Subcutaneous abdominal adipose tissue (tissue), 5 donors: ENCODE data around the gene SPAG9.

Experiments
- H3K27ac ChIP-seq: one replicate; pipeline ENCODE4 v1.7.0; 2013; ENCODE audit warnings: low read depth, mild to moderate bottlenecking, inconsistent platforms, low read length, moderate library complexity
- H3K27me3 ChIP-seq, 5 donors: one replicate each; pipeline ENCODE4 v1.7.0; 2013; ENCODE audit warnings: low read length in 5 of 5, inconsistent platforms in 1 of 5; ENCODE audit not compliant: control insufficient read depth in 5 of 5, insufficient read depth in 4 of 5
- H3K36me3 ChIP-seq, 5 donors: one replicate each; pipeline ENCODE4 v1.7.0; 2013; ENCODE audit warnings: low read length in 5 of 5; ENCODE audit not compliant: control insufficient read depth in 5 of 5, insufficient read depth in 5 of 5
- H3K4me1 ChIP-seq, 5 donors: one replicate each; pipeline ENCODE4 v1.7.0; 2013; ENCODE audit warnings: low read length in 5 of 5, mild to moderate bottlenecking in 3 of 5, moderate library complexity in 1 of 5; ENCODE audit not compliant: control insufficient read depth in 5 of 5, insufficient read depth in 5 of 5
- H3K4me3 ChIP-seq, 5 donors: one replicate each; pipeline ENCODE4 v1.7.0; 2013; ENCODE audit warnings: low read length in 5 of 5, low read depth in 1 of 5
- H3K9ac ChIP-seq, 5 donors: one replicate each; pipeline ENCODE4 v1.7.0; 2013; ENCODE audit warnings: low read length in 5 of 5, mild to moderate bottlenecking in 4 of 5, moderate library complexity in 3 of 5
- H3K9me3 ChIP-seq, 5 donors: one replicate each; pipeline ENCODE4 v1.7.0; 2013; ENCODE audit warnings: low read length in 5 of 5; ENCODE audit not compliant: control insufficient read depth in 5 of 5
- donor health status: healthy.
- donor health status: healthy.
- donor health status: healthy.
- donor health status: healthy.
- donor health status: healthy.

SPAG9 gene

GRCh38 chr17:50977487-50978159 lies 143.0 kb downstream of the SPAG9 start:
- Histone ChIP-seq H3K36me3 (peaks cover 46 to 79% (median 51%) of the 10 kb centered on the region in 5 donors), H3K27me3 (no peaks in the 10 kb centered on the region), H3K4me3 (no peak overlapping the region), H3K9me3 (no peaks in the 10 kb centered on the region), H3K4me1 (peaks cover 0 to 6% (median 2%) of the 10 kb centered on the region in 5 donors), H3K9ac (no peak overlapping the region), H3K27ac (no peak overlapping the region)

- H3K9ac ChIP-seq = no peak overlapping the region
- H3K4me1 ChIP-seq = peaks cover 0 to 8% (median 5%) of the 10 kb centered on the region in 5 donors
- H3K9me3 ChIP-seq = no peaks in the 10 kb centered on the region
- no peak overlapping the region for H3K4me3 ChIP-seq
- peaks cover 42 to 77% (median 51%) of the 10 kb centered on the region in 5 donors for H3K36me3 ChIP-seq
- no peaks in the 10 kb centered on the region for H3K27me3 ChIP-seq
- no peak overlapping the region for H3K27ac ChIP-seq
Measured at GRCh38 chr17:50976951-50977472, 143.7 kb downstream of the SPAG9 start.

GRCh38 chr17:50973557-50974494 lies 146.8 kb downstream of the SPAG9 start:
- no peaks in the 10 kb centered on the region for H3K9me3 ChIP-seq
- no peak overlapping the region for H3K4me3 ChIP-seq
- no peaks in the 10 kb centered on the region for H3K27me3 ChIP-seq
- H3K4me1 ChIP-seq = peaks cover 0 to 8% (median 5%) of the 10 kb centered on the region in 5 donors
- H3K27ac ChIP-seq = no peak overlapping the region
- peaks cover 38 to 72% (median 48%) of the 10 kb centered on the region in 5 donors for H3K36me3 ChIP-seq
- no peak overlapping the region for H3K9ac ChIP-seq

DNA sequence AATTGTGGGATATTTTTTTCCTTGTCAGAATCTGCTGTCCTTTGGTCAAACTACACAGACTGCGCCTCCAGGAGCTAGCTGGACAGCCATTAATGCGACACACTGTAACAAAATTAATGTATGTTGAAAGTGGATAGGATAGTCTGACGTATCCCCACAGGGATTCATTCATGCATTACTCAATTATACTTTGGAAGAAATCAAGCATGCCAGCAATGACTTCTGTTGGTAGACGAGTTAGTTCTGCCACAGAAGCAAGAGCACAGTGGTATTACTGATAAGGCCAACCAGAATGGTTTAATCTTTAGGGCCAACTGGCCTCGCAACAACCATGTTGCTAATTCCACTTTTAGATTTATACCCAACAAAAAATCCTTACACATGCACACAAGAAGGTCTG lies 148.1 kb downstream of the SPAG9 start:
- peaks cover 29 to 60% (median 36%) of the 10 kb centered on the region in 5 donors for H3K36me3 ChIP-seq
- H3K4me3 ChIP-seq = no peak overlapping the region
- H3K27me3 ChIP-seq = no peaks in the 10 kb centered on the region
- H3K9me3 ChIP-seq = no peaks in the 10 kb centered on the region
- H3K4me1 ChIP-seq = peaks cover 0 to 13% (median 5%) of the 10 kb centered on the region in 5 donors
- no peak overlapping the region for H3K27ac ChIP-seq
- no peak overlapping the region for H3K9ac ChIP-seq

GRCh38 chr17:50967795-50968194 lies 152.9 kb downstream of the SPAG9 start:
- no peak overlapping the region for H3K4me3 ChIP-seq
- H3K27ac ChIP-seq = peak overlapping the region; percentile 10
- H3K9ac ChIP-seq = peak overlapping the region in 1 of 5 donors; percentile 15
- peaks cover 0 to 26% (median 13%) of the 10 kb centered on the region in 5 donors for H3K4me1 ChIP-seq
- H3K36me3 ChIP-seq = peaks cover 18 to 44% (median 21%) of the 10 kb centered on the region in 5 donors
- no peaks in the 10 kb centered on the region for H3K27me3 ChIP-seq
- no peaks in the 10 kb centered on the region for H3K9me3 ChIP-seq

- Histone ChIP-seq H3K36me3 (peaks cover 18 to 46% (median 25%) of the 10 kb centered on the region in 5 donors), H3K27ac (no peak overlapping the region), H3K4me3 (no peak overlapping the region), H3K4me1 (peaks cover 0 to 23% (median 9%) of the 10 kb centered on the region in 5 donors), H3K9ac (no peak overlapping the region), H3K9me3 (no peaks in the 10 kb centered on the region), H3K27me3 (no peaks in the 10 kb centered on the region)
Measured at GRCh38 chr17:50966163-50966666, 154.5 kb downstream of the SPAG9 start.

- Histone ChIP-seq H3K4me1 (peaks cover 0 to 23% (median 9%) of the 10 kb centered on the region in 5 donors), H3K27me3 (no peaks in the 10 kb centered on the region), H3K27ac (no peak overlapping the region), H3K9me3 (no peaks in the 10 kb centered on the region), H3K9ac (no peak overlapping the region), H3K4me3 (no peak overlapping the region), H3K36me3 (peaks cover 15 to 47% (median 24%) of the 10 kb centered on the region in 5 donors)
Measured at GRCh38 chr17:50963139-50963538, 157.5 kb downstream of the SPAG9 start.

GRCh38 chr17:50961282-50962220 lies 159.1 kb downstream of the SPAG9 start:
- Histone ChIP-seq H3K27ac (no peak overlapping the region), H3K27me3 (no peaks in the 10 kb centered on the region), H3K36me3 (peaks cover 14 to 40% (median 21%) of the 10 kb centered on the region in 5 donors), H3K9ac (no peak overlapping the region), H3K9me3 (no peaks in the 10 kb centered on the region), H3K4me1 (peaks cover 0 to 19% (median 7%) of the 10 kb centered on the region in 5 donors), H3K4me3 (no peak overlapping the region)

GRCh38 chr17:50959341-50959740 lies 161.3 kb downstream of the SPAG9 start:
- Histone ChIP-seq H3K9ac (no peak overlapping the region), H3K36me3 (peaks cover 0 to 27% (median 15%) of the 10 kb centered on the region in 5 donors), H3K9me3 (no peaks in the 10 kb centered on the region), H3K4me1 (peaks cover 3 to 29% (median 25%) of the 10 kb centered on the region in 5 donors), H3K4me3 (no peak overlapping the region), H3K27ac (no peak overlapping the region), H3K27me3 (peaks cover 0 to 3% (median 0%) of the 10 kb centered on the region in 5 donors)
